Dendritic cell treated with granulocyte-macrophage colony-stimulating factor and Interleukin-4, amounts not matched to agents 40 ng/mL and 50 ng/mL, for 4 days (primary cell): ENCODE results near the gene FLCN.

Experiments used
- H3K27ac Mint-ChIP-seq: one replicate; pipeline ENCODE4 v1.8.0; 2022; ENCODE audit warnings: mild to moderate bottlenecking, mixed read lengths
- H3K27me3 Mint-ChIP-seq: one replicate; pipeline ENCODE4 v1.8.0; 2022; ENCODE audit warnings: mild to moderate bottlenecking, mixed read lengths
- H3K36me3 Mint-ChIP-seq: one replicate; pipeline ENCODE4 v1.8.0; 2022; ENCODE audit warnings: low read depth, mixed read lengths
- H3K4me1 Mint-ChIP-seq: one replicate; pipeline ENCODE4 v1.8.0; 2022; ENCODE audit warnings: low read depth, mixed read lengths
- H3K4me3 Mint-ChIP-seq: one replicate; pipeline ENCODE4 v1.8.0; 2022; ENCODE audit warnings: mild to moderate bottlenecking, moderate library complexity, mixed read lengths
- H3K9me3 Mint-ChIP-seq: one replicate; pipeline ENCODE4 v1.8.0; 2022; ENCODE audit warnings: mixed read lengths
- intact Hi-C: fragments of 100-400 bp; cut with micrococcal nuclease; formaldehyde crosslinking; loops from one replicate; pipeline ENCODE4 v1.15.0; 2022

FLCN gene

GRCh38 chr17:17167986-17168385, 69.0 kb downstream of the FLCN start:
- no peak overlapping the region for H3K27ac Mint-ChIP-seq
- peaks cover 90% of the 10 kb centered on the region for H3K36me3 Mint-ChIP-seq

GRCh38 chr17:17167356-17167755, 69.6 kb downstream of the FLCN start:
- H3K27me3 Mint-ChIP-seq, result no peaks in the 10 kb centered on the region
- no peaks in the 10 kb centered on the region for H3K9me3 Mint-ChIP-seq
- no peak overlapping the region for H3K27ac Mint-ChIP-seq
- peaks cover 90% of the 10 kb centered on the region for H3K36me3 Mint-ChIP-seq
- intact Hi-C loops, result no loop called here
- H3K4me3 Mint-ChIP-seq, result no peak overlapping the region
- H3K4me1 Mint-ChIP-seq, result peaks cover 15% of the 10 kb centered on the region

More at GRCh38 chr17:17167986-17168385, 69.0 kb downstream of the FLCN start:
- intact Hi-C loops, result no loop called here
- Mint-ChIP-seq H3K4me1 (peaks cover 21% of the 10 kb centered on the region), H3K4me3 (no peak overlapping the region), H3K27me3 (no peaks in the 10 kb centered on the region), H3K9me3 (no peaks in the 10 kb centered on the region)

DNA sequence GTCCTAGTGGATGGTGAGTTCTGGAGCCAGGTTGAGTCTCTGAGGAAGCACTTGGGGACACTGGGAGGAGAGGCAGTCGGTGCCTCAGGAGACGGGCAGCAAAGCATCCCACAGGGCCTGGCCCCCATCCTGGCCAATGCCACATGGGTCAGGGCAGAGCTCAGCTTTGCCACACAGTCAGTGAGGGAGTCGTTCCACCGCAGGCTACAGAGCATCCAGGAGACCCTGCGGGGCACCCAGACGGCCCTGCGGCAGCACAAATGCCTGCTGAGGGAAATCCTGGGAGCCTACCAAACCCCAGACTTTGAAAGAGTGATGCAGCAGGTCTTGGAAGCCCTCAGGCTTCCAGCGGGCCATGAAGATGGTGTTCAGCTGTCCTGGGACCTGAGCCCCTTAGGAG, 70.5 kb downstream of the FLCN start:
- Mint-ChIP-seq H3K9me3 (no peaks in the 10 kb centered on the region), H3K36me3 (peaks cover 90% of the 10 kb centered on the region), H3K4me3 (no peak overlapping the region), H3K27ac (no peak overlapping the region), H3K4me1 (peaks cover 7% of the 10 kb centered on the region), H3K27me3 (no peaks in the 10 kb centered on the region)
- intact Hi-C loops, result no loop called here

DNA sequence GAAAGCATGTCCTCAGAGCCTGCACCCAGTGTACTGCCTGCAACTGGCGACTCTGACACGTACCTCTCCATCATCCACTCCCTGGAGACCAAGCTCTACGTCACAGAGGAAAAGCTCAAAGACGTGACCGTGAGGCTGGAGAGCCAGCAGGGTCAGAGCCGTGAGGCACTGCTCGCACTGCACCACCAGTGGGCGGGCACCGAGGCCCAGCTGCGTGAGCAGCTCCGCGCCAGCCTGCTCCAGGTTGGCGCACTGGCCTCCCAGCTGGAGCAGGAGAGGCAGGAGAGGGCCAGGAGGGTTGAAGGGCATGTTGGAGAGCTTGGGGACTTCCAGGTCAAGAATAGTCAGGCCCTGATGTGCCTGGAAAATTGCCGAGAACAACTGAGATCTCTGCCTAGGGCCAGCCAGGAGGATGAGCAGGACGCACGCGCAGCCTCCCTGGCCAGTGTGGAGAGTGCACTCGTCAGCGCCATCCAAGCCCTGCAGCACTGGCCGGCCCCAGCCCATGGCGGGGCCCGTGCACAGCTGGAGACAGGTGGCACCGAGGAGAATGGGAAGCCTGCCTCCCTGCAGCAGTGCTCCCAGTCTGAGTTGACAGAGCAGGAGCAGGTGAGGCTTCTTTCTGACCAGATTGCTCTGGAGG, 71.2 kb downstream of the FLCN start:
- peaks cover 91% of the 10 kb centered on the region for H3K36me3 Mint-ChIP-seq
- no peak overlapping the region for H3K27ac Mint-ChIP-seq
- intact Hi-C loops, result no loop called here
- H3K4me3 Mint-ChIP-seq, result no peak overlapping the region
- H3K4me1 Mint-ChIP-seq, result peaks cover 6% of the 10 kb centered on the region
- H3K9me3 Mint-ChIP-seq, result no peaks in the 10 kb centered on the region
- no peaks in the 10 kb centered on the region for H3K27me3 Mint-ChIP-seq

- H3K27ac Mint-ChIP-seq, result no peak overlapping the region
- intact Hi-C loops, result no loop called here
- H3K36me3 Mint-ChIP-seq, result peaks cover 100% of the 10 kb centered on the region
- no peak overlapping the region for H3K4me3 Mint-ChIP-seq
- H3K4me1 Mint-ChIP-seq, result peaks cover 6% of the 10 kb centered on the region
- no peaks in the 10 kb centered on the region for H3K27me3 Mint-ChIP-seq
- H3K9me3 Mint-ChIP-seq, result no peaks in the 10 kb centered on the region
Observed at GRCh38 chr17:17164676-17165075, 72.3 kb downstream of the FLCN start.

- Mint-ChIP-seq H3K36me3 (peaks cover 100% of the 10 kb centered on the region), H3K4me3 (no peak overlapping the region), H3K27me3 (no peaks in the 10 kb centered on the region), H3K4me1 (peaks cover 6% of the 10 kb centered on the region), H3K9me3 (no peaks in the 10 kb centered on the region), H3K27ac (no peak overlapping the region)
- intact Hi-C loops, result no loop called here
Observed at GRCh38 chr17:17164156-17164555, 72.8 kb downstream of the FLCN start.
